Activated CD4-positive, CD25-positive, alpha-beta regulatory T cell treated with anti-CD3 and anti-CD28 coated beads, Interleukin-2, amount 50 U/mL, for 24 hours (primary cell): Measurements from ENCODE around the gene RELN.
"Not testable (repeated sequence)": the region's sequence is repeated elsewhere in the genome, so short reads cannot be mapped to it uniquely, and the experiment has no call there.

Source experiments
- ATAC-seq, 2 donors: fragments of 150-1000 bp; cut with Tn5 transposase; one replicate each; pipeline ENCODE4 v1.10.0; 2021; ENCODE audit warnings: mild to moderate bottlenecking in 1 of 2, moderate library complexity in 1 of 2

The RELN gene

DNA sequence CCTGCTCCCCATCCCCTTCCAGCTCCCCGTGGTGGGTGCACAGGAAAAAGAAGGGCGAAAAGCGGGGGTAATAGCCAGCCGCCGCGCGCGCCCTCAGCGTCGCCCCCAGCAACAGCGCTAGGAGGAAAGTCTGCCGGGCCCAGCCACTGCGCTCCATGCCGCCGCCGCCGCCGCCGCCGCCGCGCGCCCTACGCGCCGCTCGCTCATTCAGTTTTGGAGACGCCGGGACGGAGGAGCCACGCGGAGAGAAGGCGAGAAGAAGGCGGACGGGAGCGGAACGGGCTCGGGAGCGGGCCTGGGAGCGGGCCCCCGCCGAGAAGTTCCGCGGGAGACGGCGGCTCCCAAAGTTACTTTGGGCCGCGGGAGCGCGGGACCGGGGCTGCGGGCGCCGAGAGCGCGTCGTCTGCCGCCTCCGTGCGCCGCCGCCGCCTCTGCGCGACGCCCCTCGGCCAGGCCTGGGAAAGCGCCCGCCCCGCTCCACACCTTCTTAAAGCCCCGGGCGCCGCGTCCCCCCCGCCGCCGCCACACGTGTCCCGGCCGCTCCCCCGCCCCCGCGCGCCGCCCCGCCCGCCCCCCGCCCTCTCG is at the start of gene RELN:
TSS of gene RELN (minus strand) at position 459 of the 585 bp plus-strand sequence. CDS start at position 157, 302 bp downstream.
- no peak for ATAC-seq

DNA sequence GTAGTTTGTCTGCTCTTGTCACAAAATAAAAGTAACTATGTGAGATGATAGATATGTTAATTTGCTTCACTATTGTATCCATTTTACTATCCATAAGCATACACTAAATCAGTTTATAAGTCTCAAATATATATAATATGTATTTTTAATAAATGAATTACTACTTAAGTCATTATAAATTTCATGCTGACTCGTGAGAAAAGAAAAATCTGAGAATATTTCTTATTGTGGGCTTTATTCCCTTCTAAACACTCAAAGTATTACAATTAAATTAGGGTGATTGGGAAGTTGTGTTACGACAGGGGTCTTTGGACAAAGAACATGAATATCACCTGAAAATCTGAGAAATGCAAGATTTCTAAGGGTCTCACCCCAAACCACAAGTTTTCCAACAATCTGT is 48.7 kb upstream of the RELN start:
- ATAC-seq = no peak

DNA sequence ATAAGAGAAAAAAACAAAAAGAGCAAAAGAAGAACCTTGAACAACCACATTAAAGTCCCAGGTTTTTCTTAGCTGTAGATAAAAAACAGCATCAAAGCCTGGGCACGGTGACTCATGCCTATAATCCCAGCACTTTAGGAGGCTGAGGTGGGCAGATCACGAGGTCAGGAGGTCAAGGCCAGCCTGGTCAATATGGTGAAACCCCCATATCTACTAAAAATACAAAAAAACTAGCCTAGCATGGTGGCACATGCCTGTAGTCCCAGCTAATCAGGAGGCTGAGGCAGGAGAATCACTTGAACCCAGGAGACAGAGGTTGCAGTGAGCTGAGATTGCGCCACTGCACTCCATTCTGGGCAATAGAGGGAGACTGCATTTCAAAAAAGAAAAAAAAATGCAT is 47.4 kb upstream of the RELN start:
- not testable (repeated sequence) for ATAC-seq

DNA sequence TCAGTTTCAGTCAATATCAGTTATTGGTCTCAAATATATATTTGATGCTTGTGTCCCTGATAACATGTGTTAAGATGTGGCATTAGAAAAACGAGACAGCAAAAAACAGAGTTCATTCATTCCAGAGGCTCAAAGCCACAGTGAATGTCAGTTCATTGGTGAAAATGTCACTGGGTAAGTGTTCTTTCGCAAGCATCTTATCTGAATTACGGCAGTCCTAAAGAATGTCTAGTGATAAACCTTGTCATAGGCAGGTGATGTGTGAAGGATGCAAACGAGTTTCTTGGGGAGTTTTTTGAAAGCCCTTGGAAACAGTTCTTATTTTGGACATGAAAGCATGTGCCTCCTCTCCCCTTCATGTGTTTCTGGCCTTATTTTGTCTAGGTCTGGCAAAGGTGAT is 45.9 kb upstream of the RELN start:
- ATAC-seq = no peak

DNA sequence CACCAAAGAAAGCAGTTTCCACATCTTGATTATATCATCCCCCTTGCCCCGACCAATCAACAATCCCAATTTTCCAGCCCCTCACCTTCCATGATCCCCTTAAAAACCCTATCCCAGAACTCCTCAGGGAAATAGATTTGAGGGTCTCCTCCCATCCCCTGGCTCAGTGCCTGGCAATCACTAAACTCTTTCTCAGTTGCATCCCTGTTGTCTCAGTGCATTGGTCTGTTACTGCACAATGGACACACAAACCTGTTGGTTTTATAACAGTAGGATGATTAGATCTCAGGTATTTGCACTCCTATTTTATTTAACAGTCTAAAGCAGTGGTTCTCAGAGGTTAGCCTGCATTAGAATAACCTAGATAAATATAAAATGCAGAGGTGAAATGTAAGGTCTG is 45.2 kb upstream of the RELN start:
- ATAC-seq = no peak

DNA sequence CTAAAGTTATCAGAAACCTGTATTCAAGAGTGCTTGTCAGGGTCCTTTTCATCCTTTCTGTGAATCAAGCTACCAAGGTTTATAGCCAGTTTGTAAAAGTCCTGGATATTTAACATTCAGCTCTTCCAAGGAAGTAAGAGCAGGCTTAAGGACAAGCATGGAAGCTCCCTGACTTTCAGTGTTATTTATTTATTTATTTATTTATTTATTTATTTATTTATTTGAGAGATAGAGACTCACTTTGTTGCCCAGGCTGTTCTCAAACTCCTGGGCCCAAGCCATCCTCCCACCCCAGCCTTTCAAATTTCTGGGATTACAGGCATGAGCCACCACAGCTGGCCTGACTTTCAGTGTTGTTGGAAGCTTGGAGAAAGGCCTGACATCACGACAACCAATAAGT is 44.4 kb upstream of the RELN start:
- ATAC-seq = no peak

DNA sequence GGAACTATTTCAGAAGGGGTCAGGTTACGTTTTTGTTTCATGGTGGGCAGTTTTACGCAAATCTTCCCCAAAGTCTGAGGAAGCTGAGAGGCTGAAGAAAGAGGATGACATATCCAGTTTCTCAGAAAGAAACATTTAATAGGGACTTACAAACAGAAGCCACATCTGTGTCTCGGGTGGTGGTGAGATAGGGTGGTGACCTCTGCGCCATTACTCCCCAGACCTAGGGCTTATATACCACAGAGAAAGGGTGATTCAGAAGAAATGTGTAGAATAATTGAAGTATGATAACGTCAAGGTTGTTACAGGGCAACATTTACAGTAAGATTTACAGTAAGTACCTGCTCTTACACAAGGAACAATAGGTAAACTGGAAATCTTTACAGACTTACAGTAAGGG is 43.0 kb upstream of the RELN start:
- no peak for ATAC-seq

DNA sequence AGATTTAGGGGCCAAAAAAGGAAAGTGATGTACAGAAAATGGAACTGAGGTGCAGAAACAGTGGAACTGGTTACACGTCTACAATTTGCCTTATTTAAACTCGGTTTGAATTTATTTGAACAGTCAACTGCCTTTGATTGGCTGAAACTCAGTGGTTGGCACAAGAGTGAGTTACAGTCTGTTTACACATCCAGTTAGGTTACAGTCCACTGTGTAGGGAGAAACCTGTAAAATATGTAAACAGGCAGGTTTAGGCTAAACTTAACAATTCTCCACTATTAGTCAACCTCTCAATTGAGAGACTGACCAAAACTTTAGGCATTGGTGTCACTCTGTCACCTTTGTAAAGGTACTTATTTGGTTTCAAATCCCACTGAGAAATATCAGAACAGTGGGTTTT is 40.3 kb upstream of the RELN start:
- ATAC-seq = no peak

DNA sequence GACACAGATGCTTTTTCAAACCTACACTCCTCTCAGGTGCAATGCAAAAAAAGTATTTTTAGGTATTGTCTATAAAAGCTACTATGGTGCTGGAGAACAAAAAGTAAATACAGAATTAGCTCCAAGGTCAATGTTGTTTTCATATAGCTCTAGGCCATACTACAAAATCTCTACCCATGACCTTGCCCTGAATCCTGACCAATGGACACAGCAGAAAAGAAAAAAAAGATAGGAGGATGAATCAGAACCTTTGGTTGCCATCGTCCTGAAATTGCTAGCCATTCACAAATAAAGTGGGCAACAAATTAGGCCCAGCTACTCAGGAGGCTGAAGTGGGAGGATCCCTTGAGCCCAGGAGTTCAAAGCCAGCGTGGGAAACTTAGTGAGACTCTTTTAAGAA is 35.2 kb upstream of the RELN start:
- no peak for ATAC-seq

DNA sequence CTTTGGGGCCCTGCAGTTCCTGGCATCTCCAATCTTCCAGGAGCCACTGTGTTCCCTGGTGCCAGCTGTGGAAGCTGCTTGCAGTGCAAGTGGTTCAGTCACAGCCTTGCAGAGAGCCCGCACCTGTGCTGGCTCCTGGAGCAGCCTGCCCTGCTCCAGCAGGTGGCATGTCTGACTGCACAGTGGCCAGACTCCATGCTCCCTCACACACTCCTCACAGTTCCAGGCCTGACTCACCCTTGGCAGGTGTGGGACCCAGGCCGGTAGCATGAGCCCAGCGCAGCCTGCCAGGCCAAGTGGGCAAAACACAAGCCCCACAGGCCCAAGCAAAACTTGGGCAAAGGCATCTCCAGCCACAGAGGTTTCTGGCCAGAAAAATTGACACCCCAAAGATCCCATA is 33.6 kb upstream of the RELN start:
- no peak for ATAC-seq

DNA sequence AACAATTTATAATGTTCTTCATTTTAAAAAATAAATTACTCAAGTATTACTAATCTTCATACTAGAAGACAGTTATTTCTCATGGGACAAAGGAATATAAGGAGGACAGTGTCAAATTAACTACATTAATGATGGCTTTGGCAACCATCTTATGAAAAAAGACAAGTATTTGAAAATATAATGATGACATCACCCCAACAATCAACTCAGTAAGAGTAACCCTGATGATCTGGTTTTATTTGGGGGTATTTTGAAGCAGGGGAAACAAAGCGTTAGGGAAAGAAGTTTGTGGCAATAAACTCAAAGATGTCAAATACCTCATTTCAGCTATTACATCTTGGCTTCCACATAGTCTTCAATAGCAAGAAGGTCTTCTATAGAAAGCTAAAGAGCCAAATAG is 29.0 kb upstream of the RELN start:
- ATAC-seq = no peak

DNA sequence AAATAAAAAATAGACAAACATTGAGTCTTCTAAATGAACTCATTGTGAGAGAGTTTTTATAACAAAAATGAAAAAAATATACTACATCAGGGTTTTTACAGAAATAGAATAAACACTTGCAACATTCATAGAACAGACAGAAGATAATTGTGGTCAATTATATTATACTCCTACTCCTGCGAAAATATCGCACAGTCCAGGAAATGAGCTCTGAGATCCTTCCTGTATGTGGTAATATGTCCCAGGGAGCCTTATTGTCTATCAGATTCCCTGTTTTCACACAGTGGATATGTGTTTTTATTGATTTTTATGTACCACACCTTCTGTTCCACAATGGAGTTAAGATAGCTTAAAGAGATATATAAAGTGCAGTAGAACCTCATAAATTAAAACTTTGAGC is 27.5 kb upstream of the RELN start:
- no peak for ATAC-seq

DNA sequence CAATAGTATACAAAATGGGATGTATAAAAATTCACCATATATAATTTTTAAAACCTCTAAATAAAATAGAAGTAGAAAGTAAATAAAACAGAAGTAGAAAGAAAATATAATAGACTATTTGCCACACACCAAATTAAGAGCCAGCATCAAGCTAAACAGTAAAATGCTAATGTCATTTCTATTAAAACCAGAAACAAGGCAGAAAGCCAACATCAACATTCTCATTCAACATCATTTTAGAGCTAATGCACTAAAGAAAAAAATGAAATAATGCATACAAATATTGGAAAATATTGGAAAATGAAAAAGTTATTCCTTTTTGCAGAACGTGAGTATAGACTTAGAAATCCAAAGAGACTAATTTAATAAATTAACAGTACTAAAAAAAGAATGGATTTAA is 23.4 kb upstream of the RELN start:
- ATAC-seq = no peak

DNA sequence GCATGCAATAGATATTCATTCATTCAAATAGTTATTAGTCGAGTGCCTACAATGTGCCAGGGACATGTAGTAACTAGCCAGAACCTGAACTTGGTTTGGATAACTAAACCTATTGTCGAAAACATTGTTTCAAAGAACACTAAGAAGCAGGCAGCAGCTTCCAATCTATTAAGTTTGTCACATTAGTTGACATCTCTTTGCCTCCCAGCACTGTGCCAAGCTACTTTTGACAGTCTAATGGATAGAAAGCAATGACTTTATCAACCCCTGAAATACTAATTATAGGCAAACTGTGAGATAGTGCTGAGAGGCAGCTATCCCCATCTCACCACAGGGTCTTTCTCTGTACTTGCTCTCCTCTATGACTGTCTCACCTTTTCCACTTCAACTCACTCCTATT is 22.4 kb upstream of the RELN start:
- ATAC-seq = no peak

DNA sequence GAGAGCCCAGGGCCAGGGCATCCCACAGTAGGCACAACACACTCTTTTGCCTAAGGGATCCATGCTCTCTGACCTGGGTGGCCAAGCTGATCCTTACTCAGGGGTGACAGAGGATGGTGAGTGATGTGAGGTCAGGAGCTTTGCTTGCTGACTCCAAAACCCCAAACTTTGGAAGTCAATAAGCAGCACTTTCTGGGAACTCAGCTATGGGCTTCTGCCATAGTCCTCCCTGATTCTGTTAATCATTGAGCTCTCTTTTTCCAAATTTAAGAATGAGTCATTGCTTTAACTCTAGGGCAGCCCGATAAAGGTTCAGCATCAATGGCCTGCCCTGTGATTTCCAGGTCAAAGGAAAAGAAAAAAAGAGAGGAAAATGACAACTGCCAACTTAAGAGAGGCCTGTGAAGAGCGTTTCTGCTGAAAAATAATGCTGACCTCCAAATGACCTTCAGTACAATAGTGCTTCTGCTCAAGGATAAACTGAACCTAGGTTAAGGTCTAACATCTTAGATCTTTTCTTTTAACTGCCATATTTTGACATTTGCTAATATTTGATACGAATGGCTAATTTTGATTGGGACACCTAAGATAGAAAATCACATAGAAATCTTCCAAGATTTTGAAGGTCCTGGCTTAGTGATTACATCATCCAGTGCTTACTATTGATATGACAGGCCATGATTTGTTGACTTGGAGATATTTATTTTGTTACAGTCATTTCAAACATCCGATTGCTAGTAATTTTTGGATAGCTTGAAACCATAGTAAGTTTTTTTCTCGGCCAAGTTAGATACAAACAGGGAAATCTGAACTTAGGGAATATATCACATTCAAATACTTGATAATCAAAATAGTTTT is 20.8 kb upstream of the RELN start:
- no peak for ATAC-seq

DNA sequence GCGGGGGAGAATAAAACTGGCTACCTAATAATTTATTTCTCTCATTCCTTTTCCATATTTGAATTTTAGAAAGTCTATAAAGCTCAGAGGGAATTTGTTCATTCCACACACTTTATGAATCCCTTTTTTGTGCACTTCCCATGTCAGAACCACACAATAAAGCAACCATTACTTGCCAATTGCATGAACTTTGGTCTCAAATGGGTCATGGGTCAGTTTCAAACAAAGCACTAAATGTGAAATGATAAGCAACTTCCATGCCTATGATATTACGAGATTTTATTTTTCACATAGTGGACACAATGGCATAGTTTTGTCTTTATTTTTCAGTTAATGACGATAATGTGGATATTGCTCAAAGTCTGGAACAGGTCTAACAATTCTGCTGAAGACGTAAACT is 18.6 kb upstream of the RELN start:
- ATAC-seq = no peak

DNA sequence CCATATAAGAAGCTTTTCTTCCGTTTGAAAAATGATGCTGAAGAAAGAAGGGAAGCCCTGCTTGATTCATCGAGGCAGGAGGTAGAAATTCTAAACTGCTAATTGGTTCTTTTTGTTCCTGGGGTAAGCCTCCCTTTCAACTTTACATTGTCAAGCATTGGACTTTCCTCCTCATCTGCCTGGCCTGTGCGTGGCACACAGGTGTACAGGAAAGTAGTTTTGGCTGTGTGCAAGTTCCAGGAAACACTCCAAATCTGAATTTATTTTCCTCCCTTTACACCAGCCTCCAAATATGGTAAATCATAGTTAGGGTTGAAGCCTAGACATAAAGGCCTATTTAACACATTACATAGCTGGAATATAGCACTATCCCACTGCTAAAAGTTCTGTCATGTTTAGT is 18.2 kb upstream of the RELN start:
- no peak for ATAC-seq

DNA sequence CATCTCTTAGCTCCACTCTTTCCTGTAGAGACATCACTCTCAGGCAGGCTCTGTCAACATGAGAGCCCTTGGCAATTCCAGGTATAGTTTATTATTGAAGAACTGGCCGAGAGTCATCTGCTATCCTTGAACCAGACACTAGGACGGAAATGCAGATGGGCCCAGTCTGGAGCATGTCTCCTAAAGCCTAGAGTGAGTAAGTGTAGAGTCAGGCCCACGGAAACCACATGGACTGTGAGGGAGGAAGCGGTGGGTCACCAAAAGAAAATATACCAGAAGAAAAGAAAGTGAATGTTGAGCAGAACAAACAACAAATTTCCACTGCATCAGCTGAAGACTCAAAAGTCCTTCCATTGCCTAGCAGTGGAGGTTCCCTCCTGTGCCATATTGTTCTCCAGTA is 15.7 kb upstream of the RELN start:
- no peak for ATAC-seq

DNA sequence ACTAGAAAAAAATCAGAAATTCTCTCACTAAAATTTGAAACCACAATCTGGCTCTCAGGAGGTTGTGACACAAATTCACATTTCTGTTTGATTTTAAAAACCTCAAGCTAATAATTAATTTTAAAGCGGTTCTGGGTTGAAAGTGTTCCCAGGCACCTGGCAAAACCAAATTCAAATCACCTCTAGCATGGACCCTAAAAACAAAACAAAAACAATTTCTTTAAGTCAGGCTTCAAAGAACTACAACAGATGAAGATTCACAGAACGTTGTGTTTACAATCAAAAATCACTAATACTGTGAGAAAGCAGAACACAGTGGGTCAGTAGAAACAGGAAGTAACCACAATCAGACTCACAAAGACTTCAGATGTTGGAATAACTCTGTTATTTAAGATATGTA is 7.2 kb upstream of the RELN start:
- no peak for ATAC-seq

DNA sequence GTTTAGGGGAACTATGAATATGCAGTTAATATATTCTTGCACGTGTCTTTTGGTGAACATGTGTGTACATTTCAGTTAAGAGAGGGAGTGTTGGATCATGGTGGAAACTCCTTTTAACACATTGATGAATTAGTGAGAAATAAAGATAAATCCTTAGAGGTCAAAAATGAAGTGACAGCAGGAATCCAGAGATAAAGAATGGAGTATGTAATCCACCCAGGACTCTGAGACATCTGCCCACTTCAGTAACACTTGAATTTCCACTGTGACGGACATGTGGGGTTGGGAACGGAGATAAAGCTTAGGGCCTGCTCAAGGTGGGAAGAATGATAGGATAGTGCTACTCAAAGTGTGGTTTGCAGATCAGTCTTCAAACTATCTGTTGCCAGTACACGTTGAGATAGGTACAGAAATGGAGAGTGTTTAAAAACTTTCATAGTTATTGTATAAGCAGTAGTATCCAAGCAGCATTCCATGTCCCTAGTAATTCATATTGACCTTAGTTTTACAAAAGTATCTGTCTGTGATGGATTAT is 6.6 kb upstream of the RELN start:
- no peak for ATAC-seq

DNA sequence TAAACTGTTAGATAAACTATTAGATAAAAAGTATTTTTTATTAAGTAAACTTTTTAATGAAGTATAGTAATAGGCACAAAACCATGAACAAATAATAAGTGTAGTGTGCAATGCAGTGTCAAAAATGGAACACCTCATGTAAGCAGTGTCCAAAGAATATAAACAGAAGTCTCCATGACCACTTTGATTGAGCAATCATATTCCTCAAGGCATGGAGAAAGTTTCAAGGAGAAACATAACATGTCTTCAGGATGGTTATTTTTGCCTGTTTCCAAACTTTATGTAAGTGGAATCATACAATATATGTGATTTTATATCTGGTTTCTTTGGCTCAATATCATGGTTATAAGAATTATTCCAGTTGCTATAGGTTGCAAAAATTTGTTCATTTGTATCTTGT is 6.1 kb upstream of the RELN start:
- ATAC-seq = no peak

DNA sequence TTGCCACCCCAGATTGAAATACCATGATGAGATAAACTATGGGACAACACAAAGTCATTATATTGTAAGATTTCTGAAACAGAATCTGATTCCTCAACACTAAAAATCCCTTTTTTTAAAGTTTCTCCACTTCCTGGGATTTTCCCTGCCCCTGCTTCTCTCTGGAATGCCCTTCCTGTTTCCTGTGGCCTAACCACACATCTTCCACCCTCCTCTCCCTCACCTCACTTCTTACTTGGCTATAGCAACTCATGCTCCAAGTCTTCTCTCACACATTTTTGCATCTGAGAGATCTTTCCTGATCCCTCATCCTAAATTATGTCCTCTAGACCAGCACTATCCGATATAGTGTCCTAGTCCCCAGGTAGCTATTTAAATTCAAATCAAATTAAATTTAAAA is 4.1 kb upstream of the RELN start:
- ATAC-seq = no peak

DNA sequence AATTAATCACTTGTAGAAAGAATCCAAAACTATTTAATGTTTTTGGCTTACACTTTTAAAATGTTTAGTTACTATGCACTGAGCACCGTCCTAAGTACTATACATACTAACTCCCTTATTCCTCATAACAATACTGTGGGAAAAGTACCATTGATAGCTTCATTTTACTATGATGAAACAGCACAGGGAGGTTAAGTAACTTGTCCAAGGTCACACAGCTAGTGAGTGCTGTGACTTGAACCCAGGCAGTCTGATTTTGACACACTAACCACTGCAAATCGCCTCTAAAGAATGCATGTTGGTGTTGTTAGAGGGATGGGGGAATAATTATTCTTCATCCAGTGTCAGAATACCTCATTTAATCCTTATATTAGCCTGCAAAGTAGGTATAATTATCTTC is 1.9 kb upstream of the RELN start:
- no peak for ATAC-seq

DNA sequence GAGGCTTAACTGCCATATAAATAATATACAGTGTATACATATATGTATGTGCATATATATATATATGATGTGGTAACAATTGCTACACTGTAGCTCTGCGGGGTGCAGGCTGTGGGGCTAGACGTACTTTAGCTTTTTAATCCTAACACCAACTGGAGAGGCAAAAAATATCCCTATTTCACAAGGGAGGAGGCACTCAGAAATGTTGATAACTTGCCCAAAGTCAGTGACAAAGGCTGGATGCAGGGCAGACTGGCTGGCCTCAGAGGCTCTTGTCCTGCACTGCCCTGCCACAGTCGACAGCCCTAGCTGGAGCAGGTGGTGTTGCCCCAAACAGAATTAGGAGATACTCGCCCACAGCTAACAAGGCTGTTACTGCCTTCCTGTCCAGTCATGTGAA is 1.5 kb upstream of the RELN start:
- ATAC-seq = no peak
